HG02943 (cell line): ENCODE results near the gene SARS1.

Experiments
- ATAC-seq: cut with Tn5 transposase; IDR thresholded peaks from one replicate; pipeline ENCODE4 v1.9.1; 2021; ENCODE audit warnings: mild to moderate bottlenecking, low read depth, moderate library complexity; ENCODE audit not compliant: unreplicated experiment

SARS1 gene

GRCh38 chr1:109225308-109225707 lies 11.6 kb downstream of the SARS1 start:
- no peak for ATAC-seq

DNA sequence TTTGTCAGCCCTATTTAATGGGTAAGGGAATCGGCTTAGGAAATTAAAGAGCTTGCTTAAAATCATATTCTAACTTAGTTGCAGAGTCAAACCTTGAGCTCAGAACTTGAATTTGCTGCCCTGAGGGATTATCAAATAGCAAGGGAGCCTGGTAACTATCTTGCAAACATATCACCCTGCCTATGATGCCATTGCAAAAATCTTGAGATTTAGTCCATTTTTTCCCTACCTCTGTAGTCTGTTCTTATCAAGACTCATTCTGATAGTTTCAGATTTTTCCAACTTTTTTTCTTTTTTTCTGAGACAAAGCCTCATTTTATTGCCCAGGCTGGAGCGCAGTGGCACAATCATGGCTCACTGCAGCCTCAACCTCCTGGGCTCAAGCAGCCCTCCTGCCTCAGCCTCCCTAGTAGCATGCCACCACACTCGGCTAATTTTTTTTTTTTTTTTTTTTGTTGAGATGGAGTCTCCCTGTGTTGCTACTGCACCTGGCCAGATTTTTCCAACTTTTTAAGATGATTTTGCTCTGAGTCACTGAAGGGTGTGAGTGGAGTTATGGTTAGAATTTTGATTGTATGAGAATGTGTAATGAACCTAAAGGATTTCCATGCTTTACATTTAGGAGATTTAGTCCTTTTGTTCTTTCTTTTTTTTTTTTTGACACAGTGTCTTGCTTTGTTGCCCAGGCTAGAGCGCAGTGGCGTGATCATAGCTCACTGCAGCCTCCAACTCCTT lies 12.2 kb downstream of the SARS1 start:
- ATAC-seq, result no peak

DNA sequence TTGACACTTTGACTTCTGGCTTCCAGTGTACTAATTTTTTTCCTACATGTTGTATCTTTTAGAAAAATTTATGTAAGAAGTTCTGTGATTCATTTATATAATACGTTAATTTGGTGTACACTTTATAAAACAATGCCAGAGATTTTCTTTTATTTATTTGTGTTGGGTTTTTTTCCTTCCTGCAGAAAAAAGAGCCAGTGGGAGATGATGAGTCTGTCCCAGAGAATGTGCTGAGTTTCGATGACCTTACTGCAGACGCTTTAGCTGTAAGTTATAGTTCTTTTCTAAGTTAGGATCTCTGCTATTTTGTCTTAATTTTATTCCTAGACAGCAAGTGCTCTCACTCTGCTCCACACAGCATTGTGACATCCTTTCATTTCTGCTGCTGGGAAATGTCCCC lies 14.4 kb downstream of the SARS1 start:
- no peak for ATAC-seq

DNA sequence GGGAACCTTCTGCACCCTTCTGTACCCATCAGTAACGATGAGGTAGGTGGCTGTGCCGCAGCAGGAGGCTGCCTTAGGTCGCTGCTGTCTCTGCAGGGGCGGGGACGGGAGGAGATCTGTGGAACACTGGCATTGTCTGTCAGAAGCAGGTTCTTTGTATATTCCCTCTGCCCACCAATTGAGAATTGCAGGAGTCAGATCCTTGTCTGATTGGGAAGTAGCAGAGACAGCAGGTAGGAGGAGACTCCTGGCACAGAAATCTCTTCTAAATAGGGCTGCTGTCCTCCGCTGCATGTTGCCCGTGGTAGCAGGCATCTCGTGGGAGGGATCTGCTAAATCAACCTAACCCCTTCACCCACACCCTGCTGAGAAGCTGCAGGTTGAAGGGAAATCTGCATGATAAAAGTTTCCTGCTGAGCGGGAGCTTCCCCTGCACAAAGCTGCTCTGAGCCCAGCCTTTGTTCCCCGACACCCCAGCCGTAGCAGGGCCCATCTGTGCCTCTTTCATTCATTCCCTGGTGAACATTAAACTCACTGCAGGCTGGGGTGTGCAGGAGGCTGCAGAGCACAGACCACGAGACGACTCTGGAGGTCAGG lies 15.9 kb downstream of the SARS1 start:
- ATAC-seq, result no peak

- no peak for ATAC-seq
Observed at GRCh38 chr1:109231066-109231465, 17.3 kb downstream of the SARS1 start.

DNA sequence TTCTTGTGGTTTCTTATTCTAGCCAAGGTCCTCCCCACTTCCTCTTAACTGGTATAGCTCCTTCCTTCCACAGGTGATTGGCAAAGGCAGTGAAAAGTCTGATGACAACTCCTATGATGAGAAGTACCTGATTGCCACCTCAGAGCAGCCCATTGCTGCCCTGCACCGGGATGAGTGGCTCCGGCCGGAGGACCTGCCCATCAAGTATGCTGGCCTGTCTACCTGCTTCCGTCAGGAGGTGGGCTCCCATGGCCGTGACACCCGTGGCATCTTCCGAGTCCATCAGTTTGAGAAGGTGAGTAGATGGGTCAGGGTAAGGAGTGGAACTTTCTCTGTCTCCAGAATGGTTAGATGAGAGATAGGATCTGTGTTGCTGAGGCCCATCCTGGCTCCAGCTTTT lies 21.4 kb downstream of the SARS1 start:
- ATAC-seq, result no peak

DNA sequence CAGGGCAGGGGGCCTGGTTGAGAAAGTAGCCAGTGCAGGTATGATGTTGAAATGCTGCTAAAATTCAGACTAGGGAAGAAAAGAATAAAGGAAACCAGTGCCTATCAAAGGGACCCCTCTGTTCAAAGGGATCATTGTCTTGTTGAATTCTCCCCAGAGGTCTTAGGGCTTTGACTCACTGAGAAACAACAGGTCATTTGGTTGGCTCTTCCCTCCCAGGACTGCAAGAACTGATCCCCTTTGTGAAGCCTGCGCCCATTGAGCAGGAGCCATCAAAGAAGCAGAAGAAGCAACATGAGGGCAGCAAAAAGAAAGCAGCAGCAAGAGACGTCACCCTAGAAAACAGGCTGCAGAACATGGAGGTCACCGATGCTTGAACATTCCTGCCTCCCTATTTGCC lies 23.8 kb downstream of the SARS1 start:
- no peak for ATAC-seq

GRCh38 chr1:109238382-109238781 lies 24.7 kb downstream of the SARS1 start:
- ATAC-seq, result no peak

- ATAC-seq, result no peak
Observed at GRCh38 chr1:109239047-109239408, 25.3 kb downstream of the SARS1 start.

DNA sequence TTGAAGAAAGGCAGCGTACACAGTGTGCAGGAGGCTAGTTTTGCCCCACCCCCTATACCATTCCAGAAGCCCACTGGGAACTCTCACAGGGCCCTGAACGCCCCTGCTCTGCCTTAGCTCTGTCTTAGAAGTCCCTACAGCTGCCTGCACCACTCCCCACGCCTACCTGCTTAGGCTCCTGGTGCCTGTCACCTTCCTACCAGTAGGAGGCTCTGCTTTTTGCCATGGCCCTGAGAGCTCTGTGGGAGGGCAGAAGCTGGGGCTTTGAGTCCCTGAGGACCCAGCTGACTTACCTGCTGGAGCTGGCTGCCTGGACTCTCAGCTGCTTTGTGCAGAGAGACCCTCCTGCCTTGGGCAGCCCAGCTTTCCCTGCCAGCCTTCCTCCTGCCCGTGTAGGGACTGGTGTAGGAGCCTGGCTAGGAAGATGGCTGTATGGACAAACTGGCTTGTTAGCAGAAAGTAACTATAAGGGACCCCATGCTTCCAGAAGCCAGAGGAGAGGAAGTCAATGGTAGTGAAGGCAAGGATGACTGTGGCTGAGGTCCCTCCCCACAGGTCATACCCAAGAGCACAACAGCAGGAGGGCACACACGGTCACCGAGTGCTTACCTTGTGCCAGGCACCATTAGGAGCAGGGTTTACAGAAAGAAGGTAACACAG lies 25.8 kb downstream of the SARS1 start:
- ATAC-seq, result no peak

GRCh38 chr1:109240158-109241152 lies 26.7 kb downstream of the SARS1 start:
- no peak for ATAC-seq

DNA sequence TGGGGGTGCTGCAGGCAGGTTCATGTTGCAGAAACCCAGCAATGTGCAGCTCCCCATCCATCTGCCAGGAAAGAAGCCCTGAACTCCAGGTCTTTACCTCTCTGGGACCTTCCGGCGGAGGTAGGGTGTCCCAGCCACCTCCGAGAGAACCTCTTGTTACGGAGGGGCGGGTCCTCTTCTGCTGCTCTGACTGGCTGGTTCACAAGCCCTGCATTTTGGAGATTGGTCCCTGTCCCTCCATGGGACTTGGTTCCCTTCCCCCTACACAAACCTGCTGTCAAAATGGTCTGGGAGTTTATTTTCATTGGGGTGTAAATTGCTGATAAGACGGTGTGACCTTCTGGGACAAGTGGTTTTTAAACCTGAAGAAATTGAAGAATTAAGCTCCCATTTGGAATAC lies 27.6 kb downstream of the SARS1 start:
- no peak for ATAC-seq

- ATAC-seq, result no peak
Observed at GRCh38 chr1:109241841-109242345, 28.2 kb downstream of the SARS1 start.

DNA sequence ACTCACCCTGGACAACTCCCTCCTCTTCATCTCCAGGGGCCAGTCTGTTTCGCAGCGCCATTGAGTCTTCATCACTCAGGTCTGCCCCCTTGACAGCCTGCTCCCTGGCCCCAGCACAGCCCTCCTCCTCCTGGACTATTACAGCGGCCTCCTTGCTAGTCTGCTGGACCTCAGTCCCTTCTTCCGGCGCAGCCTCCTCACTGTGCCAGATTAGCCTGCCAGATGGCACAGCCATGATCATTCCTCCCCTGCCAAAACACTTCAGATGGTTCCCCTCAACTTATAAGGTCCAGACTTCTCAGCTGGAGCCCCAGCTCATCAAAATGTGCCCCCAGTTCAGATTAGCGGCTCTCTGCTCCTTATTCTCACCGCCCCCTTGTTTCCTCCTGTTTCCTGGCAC lies 28.7 kb downstream of the SARS1 start:
- no peak for ATAC-seq

DNA sequence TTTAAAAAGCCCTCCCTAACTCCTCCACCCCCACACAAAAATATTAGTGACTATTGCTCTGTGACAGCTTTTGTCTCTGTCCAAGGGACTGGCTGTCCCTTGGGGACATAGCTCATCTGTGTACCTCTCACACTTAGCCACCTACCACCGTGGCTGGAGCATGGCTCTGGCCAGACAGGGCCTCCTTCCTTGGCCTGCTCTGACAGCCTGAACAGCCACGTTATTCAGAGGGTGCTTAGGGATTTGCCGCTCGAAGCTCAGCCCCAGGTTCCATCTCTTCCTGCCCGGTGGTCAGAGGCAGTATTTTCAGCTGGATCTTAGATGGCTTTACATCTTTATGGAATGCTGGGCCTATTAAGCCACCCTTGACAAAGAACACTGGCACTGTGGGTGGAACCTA lies 29.5 kb downstream of the SARS1 start:
- no peak for ATAC-seq

- no peak for ATAC-seq
Observed at GRCh38 chr1:109243860-109244552, 30.3 kb downstream of the SARS1 start.

DNA sequence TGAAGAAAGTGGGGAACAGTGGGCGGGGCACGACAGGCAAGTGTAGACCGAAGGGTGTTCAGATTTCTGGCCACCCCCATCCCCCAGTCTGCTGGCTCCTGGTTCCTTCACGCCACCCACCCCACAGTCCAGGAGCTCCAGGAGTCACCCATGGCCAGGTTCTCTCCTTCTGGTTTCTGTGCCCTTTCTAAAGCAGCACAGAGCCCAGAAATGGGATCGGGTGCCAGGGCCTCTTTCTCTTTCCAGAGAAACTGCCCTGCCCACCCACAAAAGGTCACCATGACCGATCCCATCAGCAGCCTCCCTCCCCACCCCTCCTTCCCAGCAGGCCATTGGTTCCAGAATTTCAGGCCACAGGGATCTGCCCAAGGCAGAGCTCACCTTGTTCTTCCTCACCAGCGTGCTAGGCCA lies 32.4 kb downstream of the SARS1 start:
- no peak for ATAC-seq

- no peak for ATAC-seq
Observed at GRCh38 chr1:109247401-109248365, 34.0 kb downstream of the SARS1 start.

DNA sequence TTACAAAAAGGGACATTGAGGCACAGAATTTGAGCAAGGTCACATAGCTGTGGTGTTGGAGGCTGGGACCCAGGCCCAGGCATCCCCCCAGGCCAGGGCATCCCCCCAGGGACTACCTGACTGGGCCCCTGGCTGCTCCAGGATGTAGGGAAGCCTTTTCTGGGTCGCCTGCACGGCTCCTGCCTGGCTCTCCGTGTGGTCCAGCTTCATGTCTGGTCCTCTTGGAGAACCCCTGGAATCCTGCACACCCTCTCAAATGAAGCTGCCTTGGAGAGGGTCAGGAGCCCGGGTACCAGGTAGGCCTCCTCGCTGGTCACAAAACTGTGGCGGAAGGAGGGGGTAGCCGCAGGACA lies 34.7 kb downstream of the SARS1 start:
- no peak for ATAC-seq
